Loucy (cell line): Measurements from ENCODE around the gene USP31.

ENCODE experiments used
- H2AFZ ChIP-seq: fragments of 200-600 bp; sonication (generic); 2 replicates; pipeline ENCODE4 v1.6.0; 2016; ENCODE audit warnings: antibody characterized with exemption, mild to moderate bottlenecking, low read length, moderate library complexity
- H3F3A ChIP-seq: fragments of 200-600 bp; 2 replicates; pipeline ENCODE4 v1.6.0; 2016; ENCODE audit warnings: antibody characterized with exemption, low read depth, mild to moderate bottlenecking
- H3K27me3 ChIP-seq: fragments of 200-600 bp; sonication (generic); 2 replicates; pipeline ENCODE4 v1.6.1; 2014; ENCODE audit warnings: low read length, mild to moderate bottlenecking; ENCODE audit not compliant: insufficient read depth, poor library complexity, severe bottlenecking
- H3K36me3 ChIP-seq: fragments of 200-600 bp; sonication (generic); 2 replicates; pipeline ENCODE4 v1.6.1; 2016; ENCODE audit warnings: low read length; ENCODE audit not compliant: insufficient read depth
- H3K4me1 ChIP-seq: fragments of 200-600 bp; sonication (generic); 2 replicates; pipeline ENCODE4 v1.5.1; 2014; ENCODE audit warnings: low read length, mild to moderate bottlenecking; ENCODE audit not compliant: insufficient read depth, poor library complexity, severe bottlenecking
- H3K4me2 ChIP-seq: fragments of 200-600 bp; sonication (generic); 2 replicates; pipeline ENCODE4 v1.6.0; 2014; ENCODE audit warnings: antibody characterized with exemption, low read length, low read depth, mild to moderate bottlenecking; ENCODE audit not compliant: poor library complexity, severe bottlenecking
- H3K4me3 ChIP-seq: fragments of 200-600 bp; sonication (generic); 2 replicates; pipeline ENCODE4 v1.5.1; 2014; ENCODE audit warnings: low read length, mild to moderate bottlenecking, mixed read lengths; ENCODE audit not compliant: poor library complexity, severe bottlenecking
- H3K79me2 ChIP-seq: fragments of 200-600 bp; sonication (generic); 2 replicates; pipeline ENCODE4 v1.6.1; 2014; ENCODE audit warnings: low read length; ENCODE audit not compliant: insufficient read depth
- H3K9ac ChIP-seq: fragments of 200-600 bp; sonication (generic); 2 replicates; pipeline ENCODE4 v1.6.0; 2014; ENCODE audit warnings: mild to moderate bottlenecking, low read depth, low read length, moderate library complexity; ENCODE audit not compliant: poor library complexity, severe bottlenecking
- H3K9me2 ChIP-seq: fragments of 200-600 bp; sonication (generic); replicated peaks from 2 replicates; pipeline ENCODE4 v1.6.1; 2016; ENCODE audit warnings: low read depth, low read length, mixed read lengths
- H3K9me3 ChIP-seq: fragments of 200-600 bp; sonication (generic); 2 replicates; pipeline ENCODE4 v1.6.1; 2014; ENCODE audit warnings: mild to moderate bottlenecking, antibody characterized with exemption, low read length, low read depth; ENCODE audit not compliant: insufficient read depth
- H4K20me1 ChIP-seq: fragments of 200-600 bp; sonication (generic); 2 replicates; pipeline ENCODE4 v1.6.0; 2014; ENCODE audit warnings: antibody characterized with exemption, low read length, mild to moderate bottlenecking; ENCODE audit not compliant: insufficient read depth, poor library complexity, severe bottlenecking
- EZH2phosphoT487 ChIP-seq: fragments of 200-600 bp; IDR thresholded peaks from 2 replicates; pipeline ENCODE4 v1.6.1; 2018; ENCODE audit warnings: antibody characterized with exemption, mild to moderate bottlenecking, moderate library complexity, borderline replicate concordance
- TF ChIP-seq, protein P1 (sequence below): fragments of 200-600 bp; sonication (generic); conservative IDR thresholded peaks from 2 replicates; pipeline ENCODE4 v1.5.1; 2014; ENCODE audit warnings: mild to moderate bottlenecking, antibody characterized with exemption, low read length

USP31 gene

DNA sequence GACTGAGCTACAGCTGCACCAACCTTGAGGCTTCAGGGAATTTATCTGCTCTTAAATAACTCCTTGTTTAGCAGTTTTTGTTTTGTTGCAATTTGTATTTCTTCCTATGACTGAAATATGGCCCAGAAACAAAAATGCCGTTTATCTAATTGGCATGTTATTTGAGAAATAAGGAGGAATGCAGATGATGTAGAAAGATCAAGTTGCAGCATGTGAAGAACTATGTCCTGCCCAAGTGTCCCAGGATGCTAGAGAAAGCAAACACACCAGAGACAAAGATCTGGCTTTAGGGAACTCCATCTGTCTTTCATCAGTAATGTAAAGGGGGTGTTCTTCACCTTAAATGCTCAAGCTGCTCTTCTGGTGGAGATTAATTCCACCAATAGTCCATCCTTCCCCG is 29.7 kb downstream of the USP31 start:
- no peaks in the 10 kb centered on the region for H3K36me3 ChIP-seq
- no peak overlapping the region for H3K4me3 ChIP-seq
- H4K20me1 ChIP-seq = no peaks in the 10 kb centered on the region
- H3K4me2 ChIP-seq = no peak overlapping the region
- H3K9me2 ChIP-seq = no peaks in the 10 kb centered on the region
- no peaks in the 10 kb centered on the region for H3K27me3 ChIP-seq
- H2AFZ ChIP-seq = no peak overlapping the region
- H3F3A ChIP-seq = no peaks in the 10 kb centered on the region
- TF ChIP-seq, protein P1, sequence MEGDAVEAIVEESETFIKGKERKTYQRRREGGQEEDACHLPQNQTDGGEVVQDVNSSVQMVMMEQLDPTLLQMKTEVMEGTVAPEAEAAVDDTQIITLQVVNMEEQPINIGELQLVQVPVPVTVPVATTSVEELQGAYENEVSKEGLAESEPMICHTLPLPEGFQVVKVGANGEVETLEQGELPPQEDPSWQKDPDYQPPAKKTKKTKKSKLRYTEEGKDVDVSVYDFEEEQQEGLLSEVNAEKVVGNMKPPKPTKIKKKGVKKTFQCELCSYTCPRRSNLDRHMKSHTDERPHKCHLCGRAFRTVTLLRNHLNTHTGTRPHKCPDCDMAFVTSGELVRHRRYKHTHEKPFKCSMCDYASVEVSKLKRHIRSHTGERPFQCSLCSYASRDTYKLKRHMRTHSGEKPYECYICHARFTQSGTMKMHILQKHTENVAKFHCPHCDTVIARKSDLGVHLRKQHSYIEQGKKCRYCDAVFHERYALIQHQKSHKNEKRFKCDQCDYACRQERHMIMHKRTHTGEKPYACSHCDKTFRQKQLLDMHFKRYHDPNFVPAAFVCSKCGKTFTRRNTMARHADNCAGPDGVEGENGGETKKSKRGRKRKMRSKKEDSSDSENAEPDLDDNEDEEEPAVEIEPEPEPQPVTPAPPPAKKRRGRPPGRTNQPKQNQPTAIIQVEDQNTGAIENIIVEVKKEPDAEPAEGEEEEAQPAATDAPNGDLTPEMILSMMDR = no peak
- no peak for TF ChIP-seq EZH2phosphoT487
- peaks cover 9% of the 10 kb centered on the region; the same call in 1 of the 2 replicates for H3K79me2 ChIP-seq
- no peaks in the 10 kb centered on the region for H3K9me3 ChIP-seq
- H3K9ac ChIP-seq = no peak overlapping the region
- no peaks in the 10 kb centered on the region for H3K4me1 ChIP-seq

DNA sequence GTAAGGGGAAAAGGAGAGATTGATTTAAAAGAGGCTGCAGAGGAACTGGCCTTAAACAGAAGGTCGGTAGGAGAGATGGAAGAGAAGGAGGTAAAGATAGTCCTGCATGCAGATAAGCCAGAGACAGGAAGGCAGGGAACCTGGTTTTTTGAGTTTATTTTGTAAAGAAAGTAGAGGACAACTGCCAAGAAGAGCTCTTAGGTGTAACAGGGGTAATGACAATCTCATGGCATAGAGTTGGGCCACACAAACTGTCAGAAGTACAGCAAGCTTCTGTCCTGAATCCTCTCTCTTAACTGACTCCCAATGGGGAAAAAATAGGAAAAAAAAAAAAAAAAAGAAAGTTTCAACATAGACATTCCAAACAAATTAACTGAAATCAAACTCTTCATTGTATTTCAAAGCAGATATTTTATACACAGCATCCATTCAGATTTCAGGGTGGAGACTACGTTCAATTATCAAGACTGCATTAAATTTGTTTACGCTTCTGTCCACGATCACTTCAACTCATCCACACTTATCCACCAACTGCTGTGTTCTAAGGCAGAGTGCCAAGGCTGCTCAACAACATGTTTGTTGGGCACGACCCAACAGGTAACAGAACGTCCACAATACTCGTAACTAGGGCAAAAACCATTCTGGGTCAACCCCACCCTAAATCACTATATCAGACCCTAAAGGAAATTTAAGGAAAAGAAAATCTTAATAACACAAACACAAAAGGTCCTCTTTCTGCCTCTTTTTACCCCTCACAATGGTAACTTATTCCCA is 34.9 kb downstream of the USP31 start:
- Histone ChIP-seq H3K9ac (no peak overlapping the region), H2AFZ (no peak overlapping the region), H3K79me2 (no peaks in the 10 kb centered on the region), H3K4me1 (no peaks in the 10 kb centered on the region), H3F3A (no peaks in the 10 kb centered on the region), H3K9me3 (no peaks in the 10 kb centered on the region), H3K4me2 (no peak overlapping the region), H4K20me1 (no peaks in the 10 kb centered on the region), H3K36me3 (no peaks in the 10 kb centered on the region), H3K9me2 (no peaks in the 10 kb centered on the region), H3K27me3 (no peaks in the 10 kb centered on the region), H3K4me3 (no peak overlapping the region)
- TF ChIP-seq EZH2phosphoT487 = no peak
- TF ChIP-seq, protein P1 = no peak

DNA sequence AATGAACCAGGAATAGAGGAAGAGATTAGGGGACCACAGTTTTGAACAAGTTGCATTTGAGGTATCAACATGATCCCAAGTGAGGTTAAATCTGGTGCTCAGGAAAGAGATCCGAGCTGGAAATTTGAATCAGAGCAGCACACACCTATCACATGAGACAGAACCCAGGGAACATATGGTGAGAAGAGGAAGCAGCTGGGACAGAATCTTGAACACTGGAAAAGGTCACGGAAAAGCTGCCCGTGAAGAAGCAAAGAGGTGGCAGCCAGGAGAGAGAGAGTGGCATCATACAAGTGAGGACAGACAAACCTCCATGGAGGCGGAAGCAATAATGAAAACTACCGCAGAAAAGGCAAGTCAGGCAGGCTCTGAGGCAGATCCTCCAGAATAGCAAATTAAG is 36.1 kb downstream of the USP31 start:
- no peaks in the 10 kb centered on the region for H4K20me1 ChIP-seq
- no peak for TF ChIP-seq EZH2phosphoT487
- TF ChIP-seq, protein P1 = no peak
- H3K9me2 ChIP-seq = no peaks in the 10 kb centered on the region
- no peak overlapping the region for H2AFZ ChIP-seq
- H3K4me3 ChIP-seq = no peak overlapping the region
- H3K4me2 ChIP-seq = no peak overlapping the region
- H3K4me1 ChIP-seq = no peaks in the 10 kb centered on the region
- no peaks in the 10 kb centered on the region for H3K36me3 ChIP-seq
- H3K9me3 ChIP-seq = no peaks in the 10 kb centered on the region
- H3K79me2 ChIP-seq = no peaks in the 10 kb centered on the region
- H3F3A ChIP-seq = no peaks in the 10 kb centered on the region
- no peak overlapping the region for H3K9ac ChIP-seq
- no peaks in the 10 kb centered on the region for H3K27me3 ChIP-seq
